ENCODE results near the gene STK38.

The STK38 gene

DNA sequence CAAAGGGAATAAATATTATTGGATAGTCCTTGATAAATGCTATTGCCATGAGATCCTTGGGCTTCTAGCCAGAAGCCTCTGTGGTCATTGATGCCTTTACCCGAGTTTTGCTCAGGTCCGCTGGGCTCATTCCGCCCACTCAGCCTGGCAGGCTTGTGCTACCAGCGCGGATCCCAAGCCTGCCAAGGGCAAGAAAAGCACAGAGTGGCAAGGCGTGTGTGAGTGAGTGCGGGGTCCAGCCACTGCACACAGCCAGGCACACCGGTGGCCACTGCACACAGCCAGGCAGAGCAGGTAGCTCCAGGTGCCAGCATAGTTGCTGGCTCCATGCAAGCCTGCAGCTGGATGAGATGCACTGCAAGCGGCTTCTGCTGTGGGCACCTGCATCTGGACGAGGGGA lies 38.7 kb downstream of the STK38 start:
- no peak overlapping the region for H3K27ac ChIP-seq
- no peak overlapping the region for H3K4me3 ChIP-seq (ENCODE audit: low read depth, low read length)
- no peaks in the 10 kb centered on the region for H3K27me3 ChIP-seq (ENCODE audit: insufficient read depth, low read depth, severe bottlenecking)
- peaks cover 58% of the 10 kb centered on the region for H3K36me3 ChIP-seq
- no peak for DNase-seq
- peaks cover 5% of the 10 kb centered on the region for H3K9me3 ChIP-seq (ENCODE audit: severe bottlenecking)
- TF ChIP-seq, protein P1, sequence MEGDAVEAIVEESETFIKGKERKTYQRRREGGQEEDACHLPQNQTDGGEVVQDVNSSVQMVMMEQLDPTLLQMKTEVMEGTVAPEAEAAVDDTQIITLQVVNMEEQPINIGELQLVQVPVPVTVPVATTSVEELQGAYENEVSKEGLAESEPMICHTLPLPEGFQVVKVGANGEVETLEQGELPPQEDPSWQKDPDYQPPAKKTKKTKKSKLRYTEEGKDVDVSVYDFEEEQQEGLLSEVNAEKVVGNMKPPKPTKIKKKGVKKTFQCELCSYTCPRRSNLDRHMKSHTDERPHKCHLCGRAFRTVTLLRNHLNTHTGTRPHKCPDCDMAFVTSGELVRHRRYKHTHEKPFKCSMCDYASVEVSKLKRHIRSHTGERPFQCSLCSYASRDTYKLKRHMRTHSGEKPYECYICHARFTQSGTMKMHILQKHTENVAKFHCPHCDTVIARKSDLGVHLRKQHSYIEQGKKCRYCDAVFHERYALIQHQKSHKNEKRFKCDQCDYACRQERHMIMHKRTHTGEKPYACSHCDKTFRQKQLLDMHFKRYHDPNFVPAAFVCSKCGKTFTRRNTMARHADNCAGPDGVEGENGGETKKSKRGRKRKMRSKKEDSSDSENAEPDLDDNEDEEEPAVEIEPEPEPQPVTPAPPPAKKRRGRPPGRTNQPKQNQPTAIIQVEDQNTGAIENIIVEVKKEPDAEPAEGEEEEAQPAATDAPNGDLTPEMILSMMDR (IDR thresholded peaks at IDR 0.05; ENCODE audit: low read depth, low read length), result no peak

DNA sequence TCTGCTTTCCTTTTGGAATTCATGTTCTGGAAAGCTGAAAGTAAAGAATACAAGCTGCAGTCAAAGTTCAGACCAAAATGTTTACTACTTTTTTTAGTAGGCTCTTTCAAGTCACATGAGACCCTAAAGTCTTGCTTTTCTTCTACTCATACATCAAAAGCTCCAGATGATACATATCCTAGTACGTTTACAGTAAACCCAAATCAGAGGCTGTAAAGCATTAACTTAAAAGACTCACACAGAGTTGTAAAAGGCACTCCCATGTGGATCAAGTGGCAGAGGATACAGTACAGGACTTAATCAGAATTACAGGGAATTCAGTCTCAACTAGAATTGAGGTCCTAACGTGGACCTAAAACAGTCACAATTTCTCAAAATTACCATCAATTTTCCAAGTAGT lies 40.7 kb downstream of the STK38 start:
- H3K27me3 ChIP-seq (ENCODE audit: insufficient read depth, low read depth, severe bottlenecking), result no peaks in the 10 kb centered on the region
- no peak overlapping the region for H3K27ac ChIP-seq
- H3K4me3 ChIP-seq (ENCODE audit: low read depth, low read length), result no peak overlapping the region
- DNase-seq, result no peak
- H3K36me3 ChIP-seq, result peaks cover 53% of the 10 kb centered on the region
- peaks cover 5% of the 10 kb centered on the region for H3K9me3 ChIP-seq (ENCODE audit: severe bottlenecking)
- TF ChIP-seq, protein P1 (IDR thresholded peaks at IDR 0.05; ENCODE audit: low read depth, low read length), result no peak

DNA sequence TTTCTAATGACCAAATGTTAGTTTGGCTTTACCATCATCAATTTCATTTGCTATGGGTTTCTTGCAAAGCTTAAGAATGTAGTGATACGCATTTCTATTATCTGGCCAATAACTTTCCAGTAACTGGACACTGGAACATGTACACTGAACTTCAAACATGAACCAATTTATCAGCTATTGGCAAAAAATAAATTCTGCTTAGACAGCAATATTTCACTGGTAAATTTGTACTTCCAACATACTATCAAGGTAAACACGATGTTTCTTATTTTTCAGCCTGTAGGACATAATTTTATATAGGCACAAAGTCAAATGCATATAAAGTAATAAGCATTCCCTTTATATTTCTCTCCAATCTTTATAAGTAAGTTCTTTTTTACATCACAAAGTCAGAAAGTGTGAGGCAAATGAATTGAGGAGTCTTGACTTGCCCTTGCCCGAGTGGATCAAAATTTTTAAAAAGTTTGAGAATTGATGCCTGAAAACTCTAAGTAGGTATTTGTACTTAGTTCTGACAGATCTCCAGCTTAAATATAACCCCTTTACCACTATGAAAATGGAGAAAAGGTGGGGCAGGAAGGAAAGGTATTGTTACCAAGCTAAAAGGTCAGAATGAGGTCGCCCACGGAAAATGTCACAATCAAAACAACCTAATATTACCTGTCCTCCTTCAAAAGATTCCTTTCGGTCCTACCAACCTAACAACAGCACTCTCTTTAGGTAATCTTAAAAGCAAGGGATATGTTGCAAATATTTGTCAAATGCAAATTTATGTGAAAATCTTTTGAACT lies 41.3 kb downstream of the STK38 start:
- Histone ChIP-seq H3K27me3 (ENCODE audit: insufficient read depth, low read depth, severe bottlenecking) (no peaks in the 10 kb centered on the region), H3K36me3 (peaks cover 49% of the 10 kb centered on the region)
- no peak for DNase-seq

DNA sequence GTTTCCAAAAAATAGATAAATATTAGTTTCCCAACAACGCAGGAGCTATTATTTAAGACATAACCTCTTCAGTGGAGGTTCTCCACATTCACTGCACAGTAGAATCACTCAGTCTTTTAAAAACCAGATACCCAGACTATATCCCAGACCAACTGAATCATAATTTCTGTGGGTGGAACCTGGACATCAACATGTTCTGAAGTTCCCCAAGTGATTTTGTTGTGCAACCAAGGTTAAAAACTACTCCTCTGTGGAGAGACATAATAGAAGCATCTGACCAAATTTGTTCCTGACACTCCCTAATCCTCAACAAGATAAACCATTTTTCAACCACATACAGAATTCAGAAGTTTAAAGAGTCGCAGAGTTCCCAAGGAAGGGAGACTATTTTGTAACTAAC lies 42.3 kb downstream of the STK38 start:
- Histone ChIP-seq H3K4me3 (ENCODE audit: low read depth, low read length) (no peak overlapping the region), H3K27ac (no peak overlapping the region), H3K9me3 (ENCODE audit: severe bottlenecking) (peaks cover 4% of the 10 kb centered on the region), H3K27me3 (ENCODE audit: insufficient read depth, low read depth, severe bottlenecking) (no peaks in the 10 kb centered on the region), H3K36me3 (peaks cover 41% of the 10 kb centered on the region)
- TF ChIP-seq, protein P1 (IDR thresholded peaks at IDR 0.05; ENCODE audit: low read depth, low read length), result no peak
- DNase-seq, result no peak

More for the DNA sequence above, 41.3 kb downstream of the STK38 start:
- Histone ChIP-seq H3K27ac (no peak overlapping the region), H3K9me3 (ENCODE audit: severe bottlenecking) (peaks cover 5% of the 10 kb centered on the region), H3K4me3 (ENCODE audit: low read depth, low read length) (no peak overlapping the region)
- TF ChIP-seq, protein P1 (IDR thresholded peaks at IDR 0.05; ENCODE audit: low read depth, low read length), result no peak

DNA sequence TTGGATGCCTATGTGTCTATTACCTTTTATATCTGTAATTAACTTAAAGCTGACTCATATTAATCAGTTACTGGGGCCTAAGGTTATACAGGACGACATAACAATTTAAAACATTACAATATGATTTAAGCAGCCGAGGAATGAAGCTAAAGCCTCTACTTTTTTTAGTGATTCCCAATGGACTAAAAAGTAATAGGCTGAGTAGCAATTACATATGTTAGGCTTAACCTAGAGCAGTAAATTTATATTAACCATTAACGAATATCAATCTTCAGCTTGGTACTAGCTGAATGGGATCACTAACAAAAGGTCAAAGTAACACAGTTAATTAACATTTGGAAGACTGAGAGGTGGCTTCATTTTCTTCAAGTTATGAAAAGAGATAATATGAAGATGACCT lies 43.1 kb downstream of the STK38 start:
- no peak for DNase-seq
- Histone ChIP-seq H3K27me3 (ENCODE audit: insufficient read depth, low read depth, severe bottlenecking) (no peaks in the 10 kb centered on the region), H3K9me3 (ENCODE audit: severe bottlenecking) (no peaks in the 10 kb centered on the region), H3K4me3 (ENCODE audit: low read depth, low read length) (no peak overlapping the region), H3K36me3 (peaks cover 41% of the 10 kb centered on the region), H3K27ac (no peak overlapping the region)
- TF ChIP-seq, protein P1 (IDR thresholded peaks at IDR 0.05; ENCODE audit: low read depth, low read length), result no peak

DNA sequence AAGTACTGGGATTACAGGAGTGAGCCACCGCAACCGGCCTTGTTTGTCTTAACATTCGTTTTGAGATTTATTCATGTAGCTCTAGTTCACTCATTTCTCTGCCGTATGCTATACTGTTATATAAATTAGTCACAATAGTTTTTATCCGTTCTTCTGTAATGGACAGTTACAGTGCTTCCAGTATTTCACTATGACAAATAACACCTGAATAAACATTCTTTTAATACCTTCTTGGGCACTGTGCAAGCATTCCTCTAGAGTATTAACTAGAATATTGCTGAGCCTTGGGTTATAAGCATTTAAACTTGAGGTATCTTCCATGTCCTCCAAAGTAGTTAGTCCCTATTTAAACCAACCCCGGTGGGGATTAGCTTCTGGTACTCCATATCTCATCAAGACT lies 45.6 kb downstream of the STK38 start:
- Histone ChIP-seq H3K27me3 (ENCODE audit: insufficient read depth, low read depth, severe bottlenecking) (no peaks in the 10 kb centered on the region), H3K36me3 (peaks cover 59% of the 10 kb centered on the region), H3K4me3 (ENCODE audit: low read depth, low read length) (no peak overlapping the region), H3K27ac (no peak overlapping the region), H3K9me3 (ENCODE audit: severe bottlenecking) (no peaks in the 10 kb centered on the region)
- no peak for DNase-seq
- TF ChIP-seq, protein P1 (IDR thresholded peaks at IDR 0.05; ENCODE audit: low read depth, low read length), result no peak

Data from WERI-Rb-1 (cell line).